Suprapubic skin (tissue), 3 donors: ENCODE measurements around the gene NAP1L4.
"Not testable (repeated sequence)": the region's sequence is repeated elsewhere in the genome, so short reads cannot be mapped to it uniquely, and the experiment has no call there.

Experiments
- POLR2A ChIP-seq, 2 donors: fragments of 450-650 bp; IDR thresholded peaks; one replicate each; pipeline ENCODE4 v1.6.1; 2017; ENCODE audit warnings: antibody characterized with exemption in 2 of 2, mild to moderate bottlenecking in 2 of 2, moderate library complexity in 2 of 2
- TF ChIP-seq, protein P1 (sequence below), 2 donors: fragments of 200-600 bp in 1 of 2; fragments of 450-650 bp in 1 of 2; sonication (generic) in 1 of 2; IDR thresholded peaks; one replicate each; pipeline ENCODE4 v1.5.1; 2016 to 2019; ENCODE audit warnings: antibody characterized with exemption in 2 of 2, mild to moderate bottlenecking in 1 of 2, moderate library complexity in 1 of 2

DNA sequence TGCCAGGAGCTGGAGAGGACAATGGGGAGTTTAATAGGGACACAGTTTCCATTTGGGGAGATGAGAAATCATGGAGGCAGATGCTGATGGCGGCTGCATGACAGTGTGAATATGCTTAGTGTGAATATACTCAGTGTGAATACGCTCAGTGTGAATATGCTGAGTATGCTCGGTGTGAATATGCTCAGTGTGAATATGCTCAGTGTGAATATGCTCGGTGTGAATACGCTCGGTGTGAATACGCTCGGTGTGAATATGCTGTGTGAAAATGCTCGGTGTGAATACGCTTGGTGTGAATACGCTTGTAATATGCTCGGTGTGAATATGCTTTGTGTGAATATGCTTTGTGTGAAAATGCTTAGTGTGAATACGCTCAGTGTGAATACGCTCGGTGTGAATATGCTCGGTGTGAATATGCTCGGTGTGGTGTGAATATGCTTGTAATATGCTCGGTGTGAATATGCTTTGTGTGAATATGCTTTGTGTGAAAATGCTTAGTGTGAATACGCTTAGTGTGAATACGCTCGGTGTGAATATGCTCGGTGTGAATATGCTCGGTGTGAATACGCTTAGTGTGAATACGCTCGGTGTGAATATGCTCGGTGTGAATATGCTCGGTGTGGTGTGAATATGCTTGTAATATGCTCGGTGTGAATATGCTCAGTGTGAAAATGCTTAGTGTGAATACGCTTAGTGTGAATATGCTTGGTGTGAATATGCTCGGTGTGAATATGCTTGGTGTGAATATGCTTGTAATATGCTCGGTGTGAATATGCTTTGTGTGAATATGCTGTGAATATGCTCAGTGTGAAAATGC, 54.3 kb downstream of the NAP1L4 start:
- TF ChIP-seq, protein P1, sequence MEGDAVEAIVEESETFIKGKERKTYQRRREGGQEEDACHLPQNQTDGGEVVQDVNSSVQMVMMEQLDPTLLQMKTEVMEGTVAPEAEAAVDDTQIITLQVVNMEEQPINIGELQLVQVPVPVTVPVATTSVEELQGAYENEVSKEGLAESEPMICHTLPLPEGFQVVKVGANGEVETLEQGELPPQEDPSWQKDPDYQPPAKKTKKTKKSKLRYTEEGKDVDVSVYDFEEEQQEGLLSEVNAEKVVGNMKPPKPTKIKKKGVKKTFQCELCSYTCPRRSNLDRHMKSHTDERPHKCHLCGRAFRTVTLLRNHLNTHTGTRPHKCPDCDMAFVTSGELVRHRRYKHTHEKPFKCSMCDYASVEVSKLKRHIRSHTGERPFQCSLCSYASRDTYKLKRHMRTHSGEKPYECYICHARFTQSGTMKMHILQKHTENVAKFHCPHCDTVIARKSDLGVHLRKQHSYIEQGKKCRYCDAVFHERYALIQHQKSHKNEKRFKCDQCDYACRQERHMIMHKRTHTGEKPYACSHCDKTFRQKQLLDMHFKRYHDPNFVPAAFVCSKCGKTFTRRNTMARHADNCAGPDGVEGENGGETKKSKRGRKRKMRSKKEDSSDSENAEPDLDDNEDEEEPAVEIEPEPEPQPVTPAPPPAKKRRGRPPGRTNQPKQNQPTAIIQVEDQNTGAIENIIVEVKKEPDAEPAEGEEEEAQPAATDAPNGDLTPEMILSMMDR (IDR thresholded peaks at IDR 0.05): not testable (repeated sequence)
- not testable (repeated sequence) for TF ChIP-seq POLR2A (IDR thresholded peaks at IDR 0.05)
